WTC11 (cell line): ENCODE measurements around the gene TRIP13. TPM values are rescaled to one million over a fixed set of nuclear protein-coding genes. Genes with fewer than 3 reads are reported as not detected.

Source experiments
- ATAC-seq: fragments of 200-7000 bp; cut with Tn5 transposase; 2 replicates; pipeline ENCODE4 v1.10.0; 2021; ENCODE audit warnings: mild to moderate bottlenecking, moderate library complexity
- CTCF ChIA-PET: fragments of 300-600 bp; sonication (Branson Sonifier 250); formaldehyde crosslinking; loops from one replicate; lab custom pipeline; 2021; ENCODE audit warnings: antibody characterized with exemption; lab: Charles Lee
- POLR2A ChIA-PET: fragments of 350-600 bp; sonication (Branson Sonifier 250); formaldehyde crosslinking; loops from one replicate; lab custom pipeline; 2021; ENCODE audit warnings: antibody characterized with exemption; lab: Charles Lee
- DNase-seq: peaks from one replicate; pipeline ENCODE4 v3.0.0; 2021; ENCODE audit warnings: low spot score
- H3K27ac Mint-ChIP-seq: 2 replicates; pipeline ENCODE4 v1.8.0; 2021; ENCODE audit warnings: mixed read lengths
- H3K27me3 Mint-ChIP-seq: 2 replicates; pipeline ENCODE4 v1.8.0; 2021; ENCODE audit warnings: low read depth, mild to moderate bottlenecking, moderate library complexity, mixed read lengths
- H3K36me3 Mint-ChIP-seq: 2 replicates; pipeline ENCODE4 v1.8.0; 2021; ENCODE audit warnings: mixed read lengths
- H3K4me1 Mint-ChIP-seq: 2 replicates; pipeline ENCODE4 v1.8.0; 2022; ENCODE audit warnings: mixed read lengths
- H3K4me3 Mint-ChIP-seq: 2 replicates; pipeline ENCODE4 v1.8.0; 2021; ENCODE audit warnings: mild to moderate bottlenecking, moderate library complexity, mixed read lengths
- H3K9me3 Mint-ChIP-seq: 2 replicates; pipeline ENCODE4 v1.8.0; 2021; ENCODE audit warnings: mixed read lengths
- AR ChIP-seq: fragments of 250-450 bp; sonication (Bioruptor Pico); IDR thresholded peaks from 2 replicates; pipeline ENCODE4 v1.9.0; 2021; ENCODE audit warnings: mild to moderate bottlenecking
- E2F4 ChIP-seq: sonication (generic); formaldehyde crosslinking; IDR thresholded peaks from 2 replicates; pipeline ENCODE4 v1.8.1; 2022; ENCODE audit warnings: low read depth, mild to moderate bottlenecking, moderate library complexity, missing genetic modification reagents, borderline replicate concordance
- E2F5 ChIP-seq: sonication (generic); formaldehyde crosslinking; IDR thresholded peaks from 2 replicates; pipeline ENCODE4 v1.8.1; 2022; ENCODE audit warnings: mild to moderate bottlenecking, moderate library complexity, missing genetic modification reagents
- EMX1 ChIP-seq: fragments of 250-450 bp; sonication (Bioruptor Pico); IDR thresholded peaks from 2 replicates; pipeline ENCODE4 v1.8.0; 2021; ENCODE audit warnings: mild to moderate bottlenecking
- KAT7 ChIP-seq: sonication (generic); formaldehyde crosslinking; IDR thresholded peaks from 2 replicates; pipeline ENCODE4 v1.8.1; 2023; ENCODE audit warnings: missing genetic modification reagents, mild to moderate bottlenecking, borderline replicate concordance
- MAX ChIP-seq: sonication (generic); formaldehyde crosslinking; IDR thresholded peaks from 2 replicates; pipeline ENCODE4 v1.8.0; 2022; ENCODE audit warnings: mild to moderate bottlenecking, missing genetic modification reagents
- PRRX2 ChIP-seq: fragments of 250-450 bp; sonication (Bioruptor Pico); IDR thresholded peaks from 2 replicates; pipeline ENCODE4 v1.8.0; 2021; ENCODE audit warnings: mild to moderate bottlenecking
- USF1 ChIP-seq: sonication (generic); formaldehyde crosslinking; IDR thresholded peaks from 2 replicates; pipeline ENCODE4 v1.8.0; 2022; ENCODE audit warnings: mild to moderate bottlenecking, missing genetic modification reagents
- ZBTB43 ChIP-seq: sonication (generic); formaldehyde crosslinking; IDR thresholded peaks from 2 replicates; pipeline ENCODE4 v1.8.1; 2023; ENCODE audit warnings: mild to moderate bottlenecking, missing genetic modification reagents
- ZNF232 ChIP-seq: sonication (generic); formaldehyde crosslinking; IDR thresholded peaks from 2 replicates; pipeline ENCODE4 v1.8.0; 2022; ENCODE audit warnings: mild to moderate bottlenecking, missing genetic modification reagents
- ZNF263 ChIP-seq: sonication (generic); formaldehyde crosslinking; IDR thresholded peaks from 2 replicates; pipeline ENCODE4 v1.8.1; 2022; ENCODE audit warnings: low read depth, mild to moderate bottlenecking, moderate library complexity, missing genetic modification reagents
- ZNF396 ChIP-seq: fragments of 250-450 bp; sonication (Bioruptor Pico); IDR thresholded peaks from 2 replicates; pipeline ENCODE4 v1.8.0; 2021; ENCODE audit warnings: mild to moderate bottlenecking, moderate library complexity, borderline replicate concordance
- ZSCAN18 ChIP-seq: fragments of 250-450 bp; sonication (Bioruptor Pico); IDR thresholded peaks from 2 replicates; pipeline ENCODE4 v2.1.2; 2022; ENCODE audit warnings: mild to moderate bottlenecking, moderate library complexity
- total RNA-seq: library from RNA; stranded (reverse); gene quantifications from 3 replicates; pipeline ENCODE4 v1.2.3, GENCODE V29; 2021

TRIP13 gene
- total RNA-seq, 1 experiment from 2014 or later, result 33.7 TPM

- no peak for TF ChIP-seq PRRX2 (CRISPR knock-in tag)
- TF ChIP-seq USF1 (CRISPR knock-in tag), result no peak
- TF ChIP-seq ZSCAN18, result no peak
Measured at GRCh38 chr5:900781-901180, 8.1 kb downstream of the TRIP13 start (continued).

- TF ChIP-seq ZSCAN18 (no peak), E2F5 (CRISPR knock-in tag) (no peak), MAX (CRISPR knock-in tag) (no peak)
- TF ChIP-seq, all 79 proteins: peak for 0
- H3K9me3 Mint-ChIP-seq, result no peaks in the 10 kb centered on the region
- POLR2A ChIA-PET, result no interaction called here
- H3K4me3 Mint-ChIP-seq, result no peak overlapping the region
- ATAC-seq (no peak), DNase-seq (no peak)
- H3K36me3 Mint-ChIP-seq, result peaks cover 58% of the 10 kb centered on the region
- no peaks in the 10 kb centered on the region for H3K4me1 Mint-ChIP-seq
- no peaks in the 10 kb centered on the region for H3K27me3 Mint-ChIP-seq
- CTCF ChIA-PET, result interaction anchor here (0.7 to 1.3 kb wide), 5 partner anchors 10 to 238 kb away, joined by 3 to 13 read pairs (median 3); partner anchors contain the start of genes BRD9 and TRIP13
- H3K27ac Mint-ChIP-seq, result peak overlapping the region; percentile 8; the same call in 1 of the 2 replicates
Measured at GRCh38 chr5:902129-902916, 9.6 kb downstream of the TRIP13 start.

GRCh38 chr5:903756-904096, 11.0 kb downstream of the TRIP13 start:
- CTCF ChIA-PET, result interaction anchor here (1.1 to 1.3 kb wide), 3 partner anchors 11 to 239 kb away, joined by 3 to 13 read pairs (median 4); partner anchors contain the start of genes BRD9 and TRIP13
- peaks cover 72% of the 10 kb centered on the region for H3K36me3 Mint-ChIP-seq
- no peak for ATAC-seq

GRCh38 chr5:905139-905642, 12.5 kb downstream of the TRIP13 start:
- peaks cover 86% of the 10 kb centered on the region for H3K36me3 Mint-ChIP-seq
- H3K4me1 Mint-ChIP-seq, result no peaks in the 10 kb centered on the region
- POLR2A ChIA-PET, result no interaction called here
- ATAC-seq (no peak), DNase-seq (no peak)
- H3K9me3 Mint-ChIP-seq, result no peaks in the 10 kb centered on the region
- CTCF ChIA-PET, result interaction anchor here (0.8 kb wide), 1 partner anchor 12 kb away, joined by 3 read pairs; the partner anchor contains the start of genes BRD9 and TRIP13
- no peak overlapping the region for H3K4me3 Mint-ChIP-seq
- no peaks in the 10 kb centered on the region for H3K27me3 Mint-ChIP-seq
- H3K27ac Mint-ChIP-seq, result 0 out of 2 replicates have a peak overlapping the region, but pooled peaks have one; percentile 36
- no peak for TF ChIP-seq AR (CRISPR knock-in tag)
- TF ChIP-seq E2F4 (CRISPR knock-in tag), result no peak
- no peak for TF ChIP-seq ZSCAN18
- no peak for TF ChIP-seq KAT7
- no peak for TF ChIP-seq EMX1 (CRISPR knock-in tag)
- no peak for TF ChIP-seq ZNF263 (CRISPR knock-in tag)
- TF ChIP-seq E2F5 (CRISPR knock-in tag), result no peak

More at GRCh38 chr5:903756-904096, 11.0 kb downstream of the TRIP13 start:
- H3K4me1 Mint-ChIP-seq, result no peaks in the 10 kb centered on the region
- TF ChIP-seq ZNF396 (CRISPR knock-in tag) (no peak), ZNF232 (CRISPR knock-in tag) (no peak), ZBTB43 (CRISPR knock-in tag) (no peak)
- H3K4me3 Mint-ChIP-seq, result no peak overlapping the region
- no peak for DNase-seq
- H3K9me3 Mint-ChIP-seq, result no peaks in the 10 kb centered on the region
- H3K27ac Mint-ChIP-seq, result no peak overlapping the region
- no peaks in the 10 kb centered on the region for H3K27me3 Mint-ChIP-seq
- POLR2A ChIA-PET, result interaction anchor here (0.9 kb wide), 1 partner anchor 11 kb away, joined by 3 read pairs; the partner anchor contains the start of genes BRD9 and TRIP13
